Measurements from ENCODE around the gene ADTRP. TPM values are rescaled to one million over a fixed set of nuclear protein-coding genes. Genes with fewer than 3 reads are reported as not detected.
"Not testable (repeated sequence)": the region's sequence is repeated elsewhere in the genome, so short reads cannot be mapped to it uniquely, and the experiment has no call there.

Gene ADTRP
- total RNA-seq, 1 experiment from 2014 or later: 0.86 TPM

DNA sequence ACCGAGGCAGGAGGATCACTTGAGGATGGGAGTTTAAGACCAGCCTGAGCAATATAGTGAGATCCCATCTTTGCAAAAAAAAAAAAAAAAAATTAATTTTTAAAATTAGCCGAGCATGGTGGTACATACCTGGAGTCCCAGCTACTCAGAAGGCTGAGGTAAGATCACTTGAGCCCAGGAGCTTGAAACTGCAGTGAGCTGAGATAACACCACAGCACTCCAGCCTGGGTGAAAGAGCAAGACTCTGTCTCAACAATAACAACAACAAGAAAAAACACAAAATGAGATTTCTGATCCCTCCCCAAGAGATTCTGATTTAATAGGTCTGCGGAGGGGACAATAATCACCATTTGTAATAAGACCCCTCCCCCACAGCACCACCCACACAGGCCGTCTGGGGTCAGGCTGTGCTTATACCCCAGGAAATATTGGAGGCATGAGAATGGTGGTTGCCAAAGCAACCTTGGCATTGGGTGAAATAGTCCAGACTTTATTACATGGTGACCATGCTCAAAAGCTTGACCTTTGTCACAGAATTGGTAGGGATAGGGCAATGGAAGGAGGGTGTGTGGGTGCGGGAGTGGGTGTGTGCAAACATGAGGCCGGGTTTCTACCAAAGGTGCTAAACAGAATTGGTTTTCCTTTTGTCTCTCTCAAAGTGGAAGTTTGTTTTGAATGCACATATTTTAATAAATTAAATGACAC is 24.4 kb upstream of the ADTRP start:
- DNase-seq (ENCODE audit: low read depth, low spot score) (no peak), ATAC-seq (no peak)
- Histone ChIP-seq H3K79me2 (ENCODE audit: insufficient read depth, low read length) (no peaks in the 10 kb centered on the region), H3K4me3 (replicated peaks in 1 of 2; ENCODE audit: low read depth in 1 of 2, low read length in 2 of 2) (no peak overlapping the region), H3K9ac (ENCODE audit: low read length) (no peak overlapping the region), H3K27ac (ENCODE audit: low read depth, low read length) (no peak overlapping the region), H2AFZ (ENCODE audit: low read depth, low read length, poor library complexity, severe bottlenecking) (no peak overlapping the region), H3K27me3 (ENCODE audit: insufficient read depth, low read length) (no peaks in the 10 kb centered on the region), H3K9me3 (ENCODE audit: control insufficient read depth in 1 of 2, insufficient read depth in 1 of 2, low read depth in 1 of 2, low read length in 2 of 2) (no peaks in the 10 kb centered on the region), H3K4me1 (ENCODE audit: control insufficient read depth in 1 of 2, insufficient read depth in 2 of 2, low read length in 2 of 2) (no peaks in the 10 kb centered on the region), H3K4me2 (ENCODE audit: low read length) (no peak overlapping the region), H4K20me1 (ENCODE audit: insufficient read depth) (no peaks in the 10 kb centered on the region), H3K36me3 (ENCODE audit: control insufficient read depth in 1 of 2, insufficient read depth in 2 of 2, low read length in 2 of 2) (no peaks in the 10 kb centered on the region), H3K9me2 (ENCODE audit: insufficient read depth) (no peaks in the 10 kb centered on the region)
- RAD21 ChIA-PET (ENCODE audit: low non-redundant PET in 1 of 2, low total read pairs in 2 of 2, uncharacterized antibody in 2 of 2, unreplicated experiment in 2 of 2): no interaction called here
- no TSS peak for BruUV-seq (replicated peaks)
- CTCF ChIA-PET: no interaction called here
- POLR2A ChIA-PET: no interaction called here
- TF ChIP-seq, protein P1, sequence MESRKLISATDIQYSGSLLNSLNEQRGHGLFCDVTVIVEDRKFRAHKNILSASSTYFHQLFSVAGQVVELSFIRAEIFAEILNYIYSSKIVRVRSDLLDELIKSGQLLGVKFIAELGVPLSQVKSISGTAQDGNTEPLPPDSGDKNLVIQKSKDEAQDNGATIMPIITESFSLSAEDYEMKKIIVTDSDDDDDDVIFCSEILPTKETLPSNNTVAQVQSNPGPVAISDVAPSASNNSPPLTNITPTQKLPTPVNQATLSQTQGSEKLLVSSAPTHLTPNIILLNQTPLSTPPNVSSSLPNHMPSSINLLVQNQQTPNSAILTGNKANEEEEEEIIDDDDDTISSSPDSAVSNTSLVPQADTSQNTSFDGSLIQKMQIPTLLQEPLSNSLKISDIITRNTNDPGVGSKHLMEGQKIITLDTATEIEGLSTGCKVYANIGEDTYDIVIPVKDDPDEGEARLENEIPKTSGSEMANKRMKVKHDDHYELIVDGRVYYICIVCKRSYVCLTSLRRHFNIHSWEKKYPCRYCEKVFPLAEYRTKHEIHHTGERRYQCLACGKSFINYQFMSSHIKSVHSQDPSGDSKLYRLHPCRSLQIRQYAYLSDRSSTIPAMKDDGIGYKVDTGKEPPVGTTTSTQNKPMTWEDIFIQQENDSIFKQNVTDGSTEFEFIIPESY (IDR thresholded peaks at IDR 0.05; ENCODE audit: extremely low read depth, insufficient replicate concordance, low read length): no peak
- intact Hi-C loops (cut with micrococcal nuclease): no loop called here

DNA sequence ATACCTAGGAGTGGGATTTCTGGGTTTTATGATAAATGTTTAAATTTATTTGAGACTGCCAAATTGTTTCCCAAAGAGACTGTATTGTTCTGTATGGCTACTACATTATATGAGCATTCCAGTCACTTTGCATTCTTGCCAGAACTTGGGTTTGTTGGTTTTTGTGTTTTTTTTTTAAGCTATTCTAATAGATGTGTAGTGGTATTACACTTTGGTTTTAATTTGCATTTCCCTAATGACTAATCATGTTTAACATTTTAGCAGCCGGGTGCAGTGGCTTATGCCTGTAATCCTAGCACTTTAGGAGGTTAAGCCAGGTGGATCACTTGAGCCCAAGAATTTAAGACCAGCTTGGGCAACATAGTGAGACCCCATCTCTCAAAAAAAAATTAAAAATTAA is 21.9 kb upstream of the ADTRP start:
- RAD21 ChIA-PET (ENCODE audit: low non-redundant PET in 1 of 2, low total read pairs in 2 of 2, uncharacterized antibody in 2 of 2, unreplicated experiment in 2 of 2); H3K9me2 ChIP-seq (ENCODE audit: insufficient read depth); H3K79me2 ChIP-seq (ENCODE audit: insufficient read depth, low read length); H3K9ac ChIP-seq (ENCODE audit: low read length); H3K9me3 ChIP-seq (ENCODE audit: control insufficient read depth in 1 of 2, insufficient read depth in 1 of 2, low read depth in 1 of 2, low read length in 2 of 2); H4K20me1 ChIP-seq (ENCODE audit: insufficient read depth); DNase-seq (ENCODE audit: low read depth, low spot score); H3K27ac ChIP-seq (ENCODE audit: low read depth, low read length); H3K4me1 ChIP-seq (ENCODE audit: control insufficient read depth in 1 of 2, insufficient read depth in 2 of 2, low read length in 2 of 2); H2AFZ ChIP-seq (ENCODE audit: low read depth, low read length, poor library complexity, severe bottlenecking); H3K4me3 ChIP-seq (replicated peaks in 1 of 2; ENCODE audit: low read depth in 1 of 2, low read length in 2 of 2); ATAC-seq; POLR2A ChIA-PET; CTCF ChIA-PET; H3K27me3 ChIP-seq (ENCODE audit: insufficient read depth, low read length); BruUV-seq (replicated peaks); intact Hi-C loops (cut with micrococcal nuclease); H3K36me3 ChIP-seq (ENCODE audit: control insufficient read depth in 1 of 2, insufficient read depth in 2 of 2, low read length in 2 of 2); H3K4me2 ChIP-seq (ENCODE audit: low read length): not testable (repeated sequence)

All from HCT116 (cell line).